ENCODE results near the gene DIAPH2. TPM values are rescaled to one million over a fixed set of nuclear protein-coding genes. Genes with fewer than 3 reads are reported as not detected.

Gene DIAPH2
- total and polyA plus RNA-seq, 9 donors = 5.2 to 15.8 (median 8.9) TPM

- Histone ChIP-seq H3K36me3 (ENCODE audit: control insufficient read depth, insufficient read depth, low read length) (no peaks in the 10 kb centered on the region), H3K9me3 (replicated peaks; ENCODE audit: control insufficient read depth, low read depth, low read length) (no peaks in the 10 kb centered on the region), H3K4me1 (ENCODE audit: control insufficient read depth, insufficient read depth, low read length) (no peaks in the 10 kb centered on the region), H3K4me3 (ENCODE audit: low read length) (no peak overlapping the region), H3K27me3 (ENCODE audit: control insufficient read depth, insufficient read depth, low read length) (no peaks in the 10 kb centered on the region), H3K27ac (ENCODE audit: low read length) (no peak overlapping the region)
- peak; percentile 4 for DNase-seq
- no CpG with 5 or more reads among the region's 5 CpGs for WGBS (ENCODE audit: insufficient coverage)
These were observed 224.6 kb downstream of the DIAPH2 start for GRCh38 chrX:96909291-96909690.

- no CpG with 5 or more reads among the region's 2 CpGs for WGBS (ENCODE audit: insufficient coverage)
These were observed 234.2 kb downstream of the DIAPH2 start for GRCh38 chrX:96918864-96919263.

DNA sequence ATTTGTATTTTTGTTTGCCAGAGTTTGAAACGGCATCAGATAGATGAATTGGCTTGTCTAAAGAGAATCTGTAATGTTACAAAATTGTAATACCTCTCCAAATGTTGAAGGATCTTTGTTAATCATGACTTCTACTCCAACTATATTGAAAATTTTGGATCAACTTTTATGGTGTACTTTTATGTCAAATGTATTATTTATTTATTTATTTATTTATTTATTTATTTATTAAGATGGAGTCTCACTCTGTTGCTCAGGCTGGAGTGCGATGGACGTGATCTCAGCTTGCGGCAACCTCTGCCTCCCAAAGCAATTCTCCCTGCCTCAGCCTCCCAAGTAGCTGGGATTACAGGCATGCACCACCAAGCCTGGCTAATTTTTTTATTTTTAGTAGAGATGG lies 235.0 kb downstream of the DIAPH2 start:
- Histone ChIP-seq H3K27ac (ENCODE audit: low read length) (no peak overlapping the region), H3K4me1 (ENCODE audit: control insufficient read depth, insufficient read depth, low read length) (no peaks in the 10 kb centered on the region), H3K4me3 (ENCODE audit: low read length) (no peak overlapping the region), H3K36me3 (ENCODE audit: control insufficient read depth, insufficient read depth, low read length) (no peaks in the 10 kb centered on the region), H3K27me3 (ENCODE audit: control insufficient read depth, insufficient read depth, low read length) (no peaks in the 10 kb centered on the region), H3K9me3 (replicated peaks; ENCODE audit: control insufficient read depth, low read depth, low read length) (no peaks in the 10 kb centered on the region)
- no CpG with 5 or more reads among the region's 4 CpGs for WGBS (ENCODE audit: insufficient coverage)
- DNase-seq = no peak

More at GRCh38 chrX:96918864-96919263, 234.2 kb downstream of the DIAPH2 start:
- no peaks in the 10 kb centered on the region for H3K27me3 ChIP-seq (ENCODE audit: control insufficient read depth, insufficient read depth, low read length)
- no peak overlapping the region for H3K4me3 ChIP-seq (ENCODE audit: low read length)
- H3K9me3 ChIP-seq (replicated peaks; ENCODE audit: control insufficient read depth, low read depth, low read length) = no peaks in the 10 kb centered on the region
- H3K36me3 ChIP-seq (ENCODE audit: control insufficient read depth, insufficient read depth, low read length) = no peaks in the 10 kb centered on the region
- DNase-seq = no peak
- H3K4me1 ChIP-seq (ENCODE audit: control insufficient read depth, insufficient read depth, low read length) = no peaks in the 10 kb centered on the region
- no peak overlapping the region for H3K27ac ChIP-seq (ENCODE audit: low read length)

DNA sequence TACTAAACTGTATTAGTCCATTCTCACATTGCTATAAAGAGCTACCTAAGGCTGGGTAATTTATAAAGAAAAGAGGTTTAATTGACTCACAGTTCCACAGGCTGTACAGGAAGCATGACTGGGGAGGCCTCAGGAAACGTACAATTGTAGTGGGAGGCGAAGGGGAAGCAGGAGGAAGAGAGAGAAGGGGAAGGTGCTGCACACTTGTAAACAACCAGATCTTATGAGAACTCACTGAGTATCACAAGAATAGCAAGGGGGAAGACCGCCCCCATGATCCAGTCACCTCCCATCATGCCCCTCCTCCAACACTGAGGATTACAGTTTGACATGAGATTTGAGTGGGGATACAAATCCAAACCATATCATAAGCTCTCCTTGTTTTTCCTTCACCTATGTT lies 239.9 kb downstream of the DIAPH2 start:
- Histone ChIP-seq H3K9me3 (replicated peaks; ENCODE audit: control insufficient read depth, low read depth, low read length) (no peaks in the 10 kb centered on the region), H3K36me3 (ENCODE audit: control insufficient read depth, insufficient read depth, low read length) (no peaks in the 10 kb centered on the region), H3K4me1 (ENCODE audit: control insufficient read depth, insufficient read depth, low read length) (no peaks in the 10 kb centered on the region), H3K27me3 (ENCODE audit: control insufficient read depth, insufficient read depth, low read length) (no peaks in the 10 kb centered on the region), H3K4me3 (ENCODE audit: low read length) (no peak overlapping the region), H3K27ac (ENCODE audit: low read length) (no peak overlapping the region)
- DNase-seq = no peak
- no CpG with 5 or more reads among the region's 3 CpGs for WGBS (ENCODE audit: insufficient coverage)

DNA sequence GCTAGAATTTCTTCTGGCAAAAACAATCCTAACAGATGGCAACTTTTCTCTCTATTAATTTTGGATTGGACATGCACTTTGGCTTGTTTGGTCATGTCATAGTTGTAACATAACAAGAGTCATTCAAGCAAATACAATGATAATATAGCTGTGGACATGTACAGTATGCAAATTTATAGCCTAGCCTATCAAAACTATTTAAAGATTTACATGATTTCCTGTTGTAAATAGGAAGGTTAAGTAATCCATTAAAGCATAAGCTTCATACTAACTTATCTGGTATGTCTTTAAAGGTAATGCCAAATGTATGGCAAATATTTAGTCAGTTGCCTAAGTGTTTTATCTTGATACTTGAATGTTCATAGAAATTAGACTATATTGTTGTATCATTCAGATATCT lies 244.4 kb downstream of the DIAPH2 start:
- Histone ChIP-seq H3K4me3 (ENCODE audit: low read length) (no peak overlapping the region), H3K9me3 (replicated peaks; ENCODE audit: control insufficient read depth, low read depth, low read length) (no peaks in the 10 kb centered on the region), H3K27ac (ENCODE audit: low read length) (no peak overlapping the region), H3K4me1 (ENCODE audit: control insufficient read depth, insufficient read depth, low read length) (no peaks in the 10 kb centered on the region), H3K27me3 (ENCODE audit: control insufficient read depth, insufficient read depth, low read length) (no peaks in the 10 kb centered on the region), H3K36me3 (ENCODE audit: control insufficient read depth, insufficient read depth, low read length) (no peaks in the 10 kb centered on the region)
- DNase-seq = no peak

GRCh38 chrX:96957718-96958117 lies 273.1 kb downstream of the DIAPH2 start:
- H3K27me3 ChIP-seq (ENCODE audit: control insufficient read depth, insufficient read depth, low read length) = no peaks in the 10 kb centered on the region
- H3K36me3 ChIP-seq (ENCODE audit: control insufficient read depth, insufficient read depth, low read length) = no peaks in the 10 kb centered on the region
- WGBS (ENCODE audit: insufficient coverage) = 92% methylated on average over 4 of the region's 4 CpGs
- no peak overlapping the region for H3K27ac ChIP-seq (ENCODE audit: low read length)
- DNase-seq = no peak
- H3K4me1 ChIP-seq (ENCODE audit: control insufficient read depth, insufficient read depth, low read length) = no peaks in the 10 kb centered on the region
- H3K9me3 ChIP-seq (replicated peaks; ENCODE audit: control insufficient read depth, low read depth, low read length) = peaks cover 11% of the 10 kb centered on the region
- no peak overlapping the region for H3K4me3 ChIP-seq (ENCODE audit: low read length)

- Histone ChIP-seq H3K27me3 (ENCODE audit: control insufficient read depth, insufficient read depth, low read length) (no peaks in the 10 kb centered on the region), H3K27ac (ENCODE audit: low read length) (no peak overlapping the region), H3K4me1 (ENCODE audit: control insufficient read depth, insufficient read depth, low read length) (no peaks in the 10 kb centered on the region), H3K9me3 (replicated peaks; ENCODE audit: control insufficient read depth, low read depth, low read length) (peaks cover 3% of the 10 kb centered on the region), H3K4me3 (ENCODE audit: low read length) (no peak overlapping the region), H3K36me3 (ENCODE audit: control insufficient read depth, insufficient read depth, low read length) (no peaks in the 10 kb centered on the region)
- no peak for DNase-seq
- WGBS (ENCODE audit: insufficient coverage) = 17% methylated on average over 3 of the region's 4 CpGs
These were observed 287.2 kb downstream of the DIAPH2 start for GRCh38 chrX:96971812-96972211.

GRCh38 chrX:96978906-96979305 lies 294.3 kb downstream of the DIAPH2 start:
- no peak overlapping the region for H3K27ac ChIP-seq (ENCODE audit: low read length)
- no peak overlapping the region for H3K4me3 ChIP-seq (ENCODE audit: low read length)
- WGBS (ENCODE audit: insufficient coverage) = no CpG with 5 or more reads among the region's 1 CpG
- H3K9me3 ChIP-seq (replicated peaks; ENCODE audit: control insufficient read depth, low read depth, low read length) = no peaks in the 10 kb centered on the region
- H3K36me3 ChIP-seq (ENCODE audit: control insufficient read depth, insufficient read depth, low read length) = no peaks in the 10 kb centered on the region
- no peaks in the 10 kb centered on the region for H3K4me1 ChIP-seq (ENCODE audit: control insufficient read depth, insufficient read depth, low read length)
- H3K27me3 ChIP-seq (ENCODE audit: control insufficient read depth, insufficient read depth, low read length) = peaks cover 7% of the 10 kb centered on the region
- no peak for DNase-seq

DNA sequence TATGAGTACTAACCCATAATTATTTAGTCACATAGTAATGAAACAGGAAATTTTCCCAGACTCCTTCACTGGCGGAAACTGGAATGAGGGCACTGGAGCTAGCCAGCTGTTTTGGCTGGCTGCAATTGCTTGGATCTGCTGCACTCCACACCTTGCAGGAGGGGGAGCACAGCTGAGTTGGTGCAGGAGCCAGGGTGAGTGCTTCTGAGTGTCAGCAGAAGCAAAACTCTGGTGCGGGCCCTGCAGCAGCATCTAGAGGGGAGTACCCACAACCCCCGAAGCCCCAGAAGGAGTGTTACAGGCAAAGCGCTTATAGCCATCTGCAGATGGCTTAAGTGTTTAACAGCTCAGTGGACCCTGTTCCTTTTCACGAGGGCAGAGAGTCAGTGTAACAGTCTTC lies 295.1 kb downstream of the DIAPH2 start:
- no peak overlapping the region for H3K4me3 ChIP-seq (ENCODE audit: low read length)
- no peak overlapping the region for H3K27ac ChIP-seq (ENCODE audit: low read length)
- no peak for DNase-seq
- H3K27me3 ChIP-seq (ENCODE audit: control insufficient read depth, insufficient read depth, low read length) = peaks cover 7% of the 10 kb centered on the region
- H3K36me3 ChIP-seq (ENCODE audit: control insufficient read depth, insufficient read depth, low read length) = no peaks in the 10 kb centered on the region
- WGBS (ENCODE audit: insufficient coverage) = 27% methylated on average over 4 of the region's 5 CpGs
- no peaks in the 10 kb centered on the region for H3K4me1 ChIP-seq (ENCODE audit: control insufficient read depth, insufficient read depth, low read length)
- H3K9me3 ChIP-seq (replicated peaks; ENCODE audit: control insufficient read depth, low read depth, low read length) = no peaks in the 10 kb centered on the region

DNA sequence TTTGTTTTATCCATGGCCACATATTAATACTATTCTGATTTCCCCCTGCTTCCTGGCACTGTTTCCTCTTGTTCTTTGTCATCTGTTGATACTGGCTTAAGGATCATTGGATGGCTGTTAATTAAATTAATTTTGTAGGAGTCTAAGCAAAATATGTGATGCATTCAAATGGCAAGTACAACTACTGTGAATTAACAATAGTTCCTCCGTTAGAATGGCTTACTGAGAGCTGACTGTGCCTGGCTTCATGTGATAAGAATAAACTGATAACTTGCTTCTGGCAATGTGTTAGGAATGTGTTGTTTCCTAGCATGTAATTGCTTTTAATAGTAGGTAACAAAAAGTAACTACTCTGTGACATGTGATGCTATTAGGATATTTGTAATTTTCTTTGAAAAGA lies 297.5 kb downstream of the DIAPH2 start:
- no CpG with 5 or more reads among the region's 1 CpG for WGBS (ENCODE audit: insufficient coverage)
- Histone ChIP-seq H3K27ac (ENCODE audit: low read length) (no peak overlapping the region), H3K4me1 (ENCODE audit: control insufficient read depth, insufficient read depth, low read length) (no peaks in the 10 kb centered on the region), H3K9me3 (replicated peaks; ENCODE audit: control insufficient read depth, low read depth, low read length) (no peaks in the 10 kb centered on the region), H3K36me3 (ENCODE audit: control insufficient read depth, insufficient read depth, low read length) (no peaks in the 10 kb centered on the region), H3K27me3 (ENCODE audit: control insufficient read depth, insufficient read depth, low read length) (peaks cover 7% of the 10 kb centered on the region), H3K4me3 (ENCODE audit: low read length) (no peak overlapping the region)
- DNase-seq = no peak

DNA sequence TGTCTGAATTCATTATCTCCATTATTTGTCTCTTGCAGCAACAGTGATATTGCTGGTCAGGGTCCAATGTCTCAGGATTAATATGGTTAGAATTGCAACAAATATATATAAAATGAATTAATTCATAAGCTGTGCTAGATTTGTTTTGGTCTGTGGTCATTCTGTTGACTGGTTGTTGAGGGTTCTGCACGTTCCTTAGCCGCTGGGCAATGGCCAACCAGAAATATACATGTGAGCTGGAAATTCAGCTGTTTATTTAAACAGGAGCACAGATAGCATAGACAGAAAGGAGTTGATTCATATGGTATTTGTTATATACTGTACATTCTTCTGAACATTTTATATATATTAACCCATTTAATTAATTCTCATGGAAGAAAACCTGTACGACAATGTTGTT lies 299.9 kb downstream of the DIAPH2 start:
- Histone ChIP-seq H3K36me3 (ENCODE audit: control insufficient read depth, insufficient read depth, low read length) (no peaks in the 10 kb centered on the region), H3K9me3 (replicated peaks; ENCODE audit: control insufficient read depth, low read depth, low read length) (no peaks in the 10 kb centered on the region), H3K4me3 (ENCODE audit: low read length) (no peak overlapping the region), H3K27ac (ENCODE audit: low read length) (no peak overlapping the region), H3K27me3 (ENCODE audit: control insufficient read depth, insufficient read depth, low read length) (peaks cover 7% of the 10 kb centered on the region), H3K4me1 (ENCODE audit: control insufficient read depth, insufficient read depth, low read length) (no peaks in the 10 kb centered on the region)
- no CpG with 5 or more reads among the region's 3 CpGs for WGBS (ENCODE audit: insufficient coverage)
- no peak for DNase-seq
